Stimulated activated memory B cell treated with anti-CD40 and anti-IgM and Interleukin-4, amounts not matched to agents 10 μg/mL and 1 μg/mL and 100 μg/mL, for 72 hours (primary cell): ENCODE measurements around the gene RTL5.
A peak's percentile ranks its signal among the peaks of the same experiment; 100 is the strongest.

Source experiments
- ATAC-seq: fragments of 150-1000 bp; cut with Tn5 transposase; 2 replicates; pipeline ENCODE4 v1.10.0; 2021
- H3K27ac Mint-ChIP-seq: one replicate; pipeline ENCODE4 v1.8.0; 2022; ENCODE audit warnings: mild to moderate bottlenecking, mixed read lengths
- H3K27me3 Mint-ChIP-seq: one replicate; pipeline ENCODE4 v1.8.0; 2022; ENCODE audit warnings: mixed read lengths
- H3K36me3 Mint-ChIP-seq: one replicate; pipeline ENCODE4 v1.8.0; 2022; ENCODE audit warnings: mixed read lengths
- H3K4me1 Mint-ChIP-seq: one replicate; pipeline ENCODE4 v1.8.0; 2022; ENCODE audit warnings: mixed read lengths
- H3K4me3 Mint-ChIP-seq: one replicate; pipeline ENCODE4 v1.8.0; 2022; ENCODE audit warnings: mild to moderate bottlenecking, moderate library complexity, mixed read lengths
- H3K9me3 Mint-ChIP-seq: one replicate; pipeline ENCODE4 v1.8.0; 2022; ENCODE audit warnings: mixed read lengths

RTL5 gene

DNA sequence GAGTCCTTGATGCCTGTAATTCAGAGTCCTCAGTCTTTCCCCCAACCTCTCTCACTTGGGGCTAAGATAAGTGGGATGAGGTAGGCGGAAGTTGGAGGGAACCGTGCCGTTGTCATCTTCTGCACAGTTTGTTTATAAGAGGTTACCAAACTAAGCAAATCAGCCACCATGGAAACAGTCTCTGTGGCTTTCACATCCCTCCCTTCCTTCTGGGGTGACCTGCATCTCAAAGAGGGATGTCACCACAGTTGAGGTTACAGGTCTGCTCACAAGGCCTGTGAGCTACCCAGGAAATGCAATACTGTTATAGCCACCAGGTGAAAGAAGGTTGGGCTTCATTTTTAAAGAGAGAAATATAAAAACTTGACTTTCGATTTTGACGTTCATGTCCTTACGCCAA is 26.3 kb downstream of the RTL5 start:
- H3K9me3 Mint-ChIP-seq, result no peaks in the 10 kb centered on the region
- H3K27me3 Mint-ChIP-seq, result no peaks in the 10 kb centered on the region
- H3K27ac Mint-ChIP-seq, result no peak overlapping the region
- no peaks in the 10 kb centered on the region for H3K36me3 Mint-ChIP-seq
- no peak overlapping the region for H3K4me3 Mint-ChIP-seq
- H3K4me1 Mint-ChIP-seq, result peaks cover 32% of the 10 kb centered on the region
- ATAC-seq, result peak; percentile 73

DNA sequence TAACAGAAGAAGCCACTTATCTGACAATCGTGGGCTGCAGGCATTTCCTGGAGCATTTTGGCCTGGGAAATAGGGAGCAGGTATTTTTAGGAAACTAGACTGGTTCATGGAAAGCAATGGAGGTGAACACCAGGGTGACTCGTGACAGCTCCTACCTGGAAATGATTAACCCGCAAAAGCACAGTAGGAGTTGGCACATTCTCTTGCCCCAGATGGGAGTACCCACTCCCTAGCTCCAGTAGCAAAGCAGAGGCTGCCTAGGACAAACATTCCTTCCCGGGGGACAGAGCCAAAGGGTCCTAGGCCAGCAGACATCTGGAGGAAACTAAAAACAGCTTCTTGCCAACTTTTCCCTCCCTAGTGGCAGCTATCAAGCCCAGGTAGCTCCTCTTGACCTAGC is 29.0 kb downstream of the RTL5 start:
- Mint-ChIP-seq H3K27ac (no peak overlapping the region), H3K36me3 (no peaks in the 10 kb centered on the region), H3K4me3 (no peak overlapping the region), H3K9me3 (no peaks in the 10 kb centered on the region), H3K4me1 (peaks cover 39% of the 10 kb centered on the region), H3K27me3 (peaks cover 6% of the 10 kb centered on the region)
- no peak for ATAC-seq

DNA sequence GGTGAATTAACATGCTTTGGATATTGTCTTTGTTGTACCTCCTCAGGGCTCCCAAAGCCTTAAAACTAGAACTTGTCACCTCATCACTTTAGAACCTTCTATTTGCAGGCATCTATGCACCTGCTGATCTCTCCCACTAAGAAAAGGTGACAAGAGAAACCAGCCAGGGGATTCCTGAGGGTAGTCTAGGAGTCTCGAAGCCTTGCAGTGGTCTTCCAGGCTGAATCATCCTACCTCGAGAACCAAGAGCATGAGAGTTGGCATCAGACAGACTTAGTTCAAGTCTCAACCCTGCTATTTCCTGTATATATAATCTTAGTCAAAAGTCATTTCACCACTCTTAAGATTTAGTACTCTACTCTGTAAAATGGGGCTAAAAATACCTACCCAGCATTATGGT is 29.6 kb downstream of the RTL5 start:
- H3K27me3 Mint-ChIP-seq, result peaks cover 8% of the 10 kb centered on the region
- H3K36me3 Mint-ChIP-seq, result no peaks in the 10 kb centered on the region
- no peak for ATAC-seq
- H3K9me3 Mint-ChIP-seq, result no peaks in the 10 kb centered on the region
- no peak overlapping the region for H3K4me3 Mint-ChIP-seq
- H3K4me1 Mint-ChIP-seq, result peaks cover 45% of the 10 kb centered on the region
- H3K27ac Mint-ChIP-seq, result no peak overlapping the region

DNA sequence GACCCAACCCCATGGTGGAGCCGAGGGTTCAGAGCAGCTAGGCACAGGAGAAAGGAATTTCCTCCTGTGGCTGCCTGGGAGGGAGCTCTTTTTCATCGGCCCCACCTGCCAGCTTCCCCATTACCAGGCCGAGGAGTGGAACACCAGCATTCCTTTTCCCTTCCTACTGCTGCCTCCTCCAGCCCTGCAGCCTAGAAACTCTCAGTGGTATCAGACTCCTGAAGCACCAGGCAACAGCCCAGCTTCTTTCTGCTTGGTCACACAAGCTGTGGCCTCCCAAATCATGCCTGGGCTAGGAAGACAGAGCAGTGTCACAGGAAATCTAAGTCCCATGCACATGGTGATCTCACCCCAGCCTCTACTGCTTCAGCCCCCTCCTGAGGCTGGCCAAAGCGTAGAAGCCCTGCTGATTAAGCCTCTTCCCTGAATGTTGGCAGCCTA is 30.1 kb downstream of the RTL5 start:
- no peak for ATAC-seq
- Mint-ChIP-seq H3K27ac (peak overlapping the region; percentile 37), H3K27me3 (peaks cover 8% of the 10 kb centered on the region), H3K4me1 (peaks cover 50% of the 10 kb centered on the region), H3K36me3 (no peaks in the 10 kb centered on the region), H3K9me3 (no peaks in the 10 kb centered on the region), H3K4me3 (no peak overlapping the region)

DNA sequence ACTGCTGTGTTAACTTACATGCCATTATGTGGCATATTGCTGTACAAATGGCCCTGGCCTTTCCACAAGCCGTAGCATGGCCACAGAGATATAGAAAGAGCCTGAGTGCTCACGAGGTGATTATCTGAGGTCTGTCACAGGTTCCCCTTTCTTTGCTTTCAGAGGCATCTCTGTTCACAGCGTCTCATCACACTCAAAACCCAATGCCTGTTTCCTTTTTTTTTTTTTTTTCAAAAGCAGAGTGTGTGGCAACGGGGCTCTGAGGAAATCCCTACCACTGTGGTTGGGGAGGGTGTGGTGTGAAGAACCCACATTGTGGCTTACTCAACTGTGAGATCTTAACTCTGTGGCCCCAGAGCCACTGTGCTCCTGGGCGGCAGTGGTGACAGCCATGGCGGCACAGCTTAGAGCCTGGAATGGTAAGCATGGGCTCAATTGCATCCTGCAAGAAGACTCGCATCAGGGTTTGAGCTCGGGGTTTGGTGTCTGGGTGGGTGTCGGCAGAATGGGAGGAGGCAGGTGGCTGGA is 30.8 kb downstream of the RTL5 start:
- Mint-ChIP-seq H3K4me3 (peak overlapping the region; percentile 70), H3K4me1 (peaks cover 50% of the 10 kb centered on the region), H3K27me3 (peaks cover 8% of the 10 kb centered on the region), H3K36me3 (no peaks in the 10 kb centered on the region), H3K9me3 (no peaks in the 10 kb centered on the region), H3K27ac (peak overlapping the region; percentile 37)
- ATAC-seq, result peak; percentile 95

DNA sequence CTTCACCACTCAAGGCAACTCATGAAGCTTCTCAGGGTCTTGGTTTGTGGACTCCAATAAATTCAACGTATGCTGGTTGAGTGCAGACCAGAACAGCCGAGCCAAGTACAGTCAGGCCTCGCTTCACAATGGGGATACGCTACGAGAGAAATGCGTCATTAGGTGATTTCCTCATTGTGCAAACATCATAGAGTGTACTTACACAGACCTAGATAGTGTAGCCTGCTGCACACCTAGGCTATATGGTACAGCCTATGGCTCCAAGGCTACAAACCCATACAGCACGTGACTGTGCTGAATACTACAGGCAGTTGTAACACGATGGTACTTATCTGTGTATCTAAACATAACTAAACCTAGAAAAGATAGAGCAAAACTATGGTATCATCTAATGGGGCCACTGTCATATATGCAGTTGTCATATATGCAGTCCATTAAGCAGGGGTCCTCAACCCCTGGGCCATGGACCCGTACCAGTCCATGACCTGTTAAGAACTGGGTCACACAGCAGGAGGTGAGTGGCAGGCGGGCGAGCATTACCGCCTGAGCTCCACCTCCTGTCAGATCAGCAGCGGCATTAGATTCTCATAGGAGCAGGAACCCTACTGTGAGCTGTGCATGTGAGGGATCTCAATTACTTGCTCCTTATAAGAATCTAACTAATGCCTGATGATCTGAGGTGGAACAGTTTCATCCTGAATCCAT is 31.5 kb downstream of the RTL5 start:
- ATAC-seq, result peak; percentile 64
- H3K27me3 Mint-ChIP-seq, result peaks cover 8% of the 10 kb centered on the region
- no peaks in the 10 kb centered on the region for H3K9me3 Mint-ChIP-seq
- peak overlapping the region; percentile 37 for H3K27ac Mint-ChIP-seq
- H3K4me1 Mint-ChIP-seq, result peaks cover 51% of the 10 kb centered on the region
- H3K36me3 Mint-ChIP-seq, result no peaks in the 10 kb centered on the region
- H3K4me3 Mint-ChIP-seq, result no peak overlapping the region

DNA sequence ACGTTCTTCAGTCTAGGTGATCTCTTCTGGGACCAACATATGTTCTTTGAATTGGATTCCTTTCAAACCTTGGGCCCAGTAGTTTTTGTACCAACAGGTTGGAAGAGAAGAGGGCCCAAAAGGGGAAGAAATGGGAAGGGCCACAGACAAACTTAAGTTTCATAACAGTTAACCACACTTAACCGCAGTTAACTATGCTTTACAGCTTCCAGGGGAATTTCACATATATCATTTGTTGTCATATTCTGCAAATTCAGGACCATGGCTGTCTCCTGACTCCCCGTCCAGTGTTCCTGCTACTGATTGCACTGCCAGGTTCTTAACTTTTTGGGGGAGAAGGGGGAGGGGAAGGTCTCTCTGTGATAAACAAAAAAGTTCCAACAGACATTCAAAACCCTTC is 34.6 kb downstream of the RTL5 start:
- H3K36me3 Mint-ChIP-seq, result no peaks in the 10 kb centered on the region
- ATAC-seq, result no peak
- H3K27me3 Mint-ChIP-seq, result peaks cover 8% of the 10 kb centered on the region
- peak overlapping the region; percentile 30 for H3K27ac Mint-ChIP-seq
- H3K4me3 Mint-ChIP-seq, result no peak overlapping the region
- H3K9me3 Mint-ChIP-seq, result no peaks in the 10 kb centered on the region
- H3K4me1 Mint-ChIP-seq, result peaks cover 47% of the 10 kb centered on the region

DNA sequence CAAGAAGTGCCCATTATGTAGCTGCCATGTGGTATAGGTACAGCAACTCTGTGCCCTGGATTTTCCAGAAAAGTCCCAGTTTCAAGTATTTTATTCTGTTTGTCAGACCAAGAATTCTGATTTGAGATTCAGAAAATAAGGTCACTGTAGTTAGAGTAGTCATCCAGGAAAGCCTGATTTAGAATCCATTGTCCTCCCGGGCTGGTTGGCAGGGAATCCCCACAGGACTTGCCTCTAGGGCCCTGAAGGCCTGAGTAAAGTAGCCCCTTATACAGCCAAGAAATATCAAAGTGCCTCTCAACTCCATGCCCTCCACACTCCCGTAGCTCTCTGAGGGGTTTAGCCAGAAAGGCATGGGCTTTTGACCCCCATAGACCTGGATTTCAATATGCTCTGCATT is 36.3 kb downstream of the RTL5 start:
- no peaks in the 10 kb centered on the region for H3K9me3 Mint-ChIP-seq
- no peak for ATAC-seq
- H3K27me3 Mint-ChIP-seq, result peaks cover 8% of the 10 kb centered on the region
- no peak overlapping the region for H3K4me3 Mint-ChIP-seq
- no peaks in the 10 kb centered on the region for H3K36me3 Mint-ChIP-seq
- no peak overlapping the region for H3K27ac Mint-ChIP-seq
- H3K4me1 Mint-ChIP-seq, result peaks cover 29% of the 10 kb centered on the region

DNA sequence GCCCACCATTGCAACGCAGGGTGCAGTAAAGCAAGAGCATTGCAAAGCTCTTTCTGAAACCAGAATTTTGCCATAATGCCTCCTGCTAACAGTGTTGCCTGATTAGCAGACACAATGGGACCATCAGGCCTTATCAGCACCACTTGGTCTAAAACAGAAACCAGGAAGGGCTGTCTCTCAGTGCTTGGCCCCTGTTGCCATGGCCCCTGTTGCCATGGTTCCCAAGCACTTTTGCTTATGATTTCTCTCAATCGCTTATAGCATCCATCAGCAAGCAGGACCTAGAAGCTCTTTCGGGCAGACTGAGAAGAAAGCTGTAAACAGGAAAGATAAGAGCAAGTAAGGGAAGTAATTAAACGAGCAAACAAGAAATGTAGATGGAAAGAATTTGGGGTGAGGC is 36.8 kb downstream of the RTL5 start:
- Mint-ChIP-seq H3K4me3 (no peak overlapping the region), H3K4me1 (peaks cover 24% of the 10 kb centered on the region), H3K27ac (no peak overlapping the region), H3K27me3 (peaks cover 8% of the 10 kb centered on the region), H3K9me3 (no peaks in the 10 kb centered on the region), H3K36me3 (no peaks in the 10 kb centered on the region)
- ATAC-seq, result peak; percentile 63

DNA sequence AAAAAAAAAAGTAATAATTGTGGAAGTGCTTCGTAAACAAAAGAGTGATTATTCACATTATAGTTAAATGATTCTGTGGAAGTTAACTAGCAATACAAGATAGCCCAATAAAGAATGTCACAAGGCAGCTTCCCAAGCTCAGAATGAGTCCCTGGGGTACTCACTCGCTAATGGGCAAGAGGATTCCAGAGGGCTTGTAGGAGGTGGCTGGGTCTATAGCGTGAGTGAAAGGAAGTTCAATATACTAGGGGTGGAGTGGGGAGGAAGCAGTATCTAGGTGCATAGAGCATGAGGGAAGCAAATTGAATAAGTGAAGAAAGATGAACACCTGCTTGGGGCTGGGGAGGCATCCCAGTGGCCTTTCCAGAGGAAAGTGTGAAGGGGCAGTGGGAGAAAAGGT is 42.5 kb downstream of the RTL5 start:
- ATAC-seq, result no peak

DNA sequence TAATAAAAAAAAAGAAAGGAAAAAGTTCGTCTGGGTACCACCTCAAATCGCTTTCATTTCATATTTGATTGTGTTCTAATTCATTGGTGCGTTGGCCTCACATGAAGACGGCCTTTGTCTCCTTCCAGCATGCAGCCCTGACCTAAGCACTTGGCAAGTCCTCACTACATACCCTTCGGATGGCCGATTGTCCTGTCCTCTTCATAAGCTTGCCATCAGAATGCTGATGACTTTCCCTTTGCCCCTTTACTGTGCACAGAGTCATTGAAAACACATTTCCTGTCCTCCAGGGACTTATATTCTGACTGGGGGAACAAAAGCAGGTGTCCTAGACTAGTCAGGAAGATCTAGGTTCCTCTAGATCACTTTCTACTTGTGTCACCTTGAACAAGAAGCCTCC is 43.0 kb downstream of the RTL5 start:
- no peaks in the 10 kb centered on the region for H3K9me3 Mint-ChIP-seq
- H3K27me3 Mint-ChIP-seq, result peaks cover 8% of the 10 kb centered on the region
- no peak overlapping the region for H3K4me3 Mint-ChIP-seq
- no peaks in the 10 kb centered on the region for H3K36me3 Mint-ChIP-seq
- no peak for ATAC-seq
- H3K27ac Mint-ChIP-seq, result no peak overlapping the region
- H3K4me1 Mint-ChIP-seq, result no peaks in the 10 kb centered on the region

More for the DNA sequence above, 42.5 kb downstream of the RTL5 start:
- H3K4me3 Mint-ChIP-seq, result no peak overlapping the region
- no peak overlapping the region for H3K27ac Mint-ChIP-seq
- H3K4me1 Mint-ChIP-seq, result no peaks in the 10 kb centered on the region
- H3K36me3 Mint-ChIP-seq, result no peaks in the 10 kb centered on the region
- H3K27me3 Mint-ChIP-seq, result peaks cover 8% of the 10 kb centered on the region
- H3K9me3 Mint-ChIP-seq, result no peaks in the 10 kb centered on the region

DNA sequence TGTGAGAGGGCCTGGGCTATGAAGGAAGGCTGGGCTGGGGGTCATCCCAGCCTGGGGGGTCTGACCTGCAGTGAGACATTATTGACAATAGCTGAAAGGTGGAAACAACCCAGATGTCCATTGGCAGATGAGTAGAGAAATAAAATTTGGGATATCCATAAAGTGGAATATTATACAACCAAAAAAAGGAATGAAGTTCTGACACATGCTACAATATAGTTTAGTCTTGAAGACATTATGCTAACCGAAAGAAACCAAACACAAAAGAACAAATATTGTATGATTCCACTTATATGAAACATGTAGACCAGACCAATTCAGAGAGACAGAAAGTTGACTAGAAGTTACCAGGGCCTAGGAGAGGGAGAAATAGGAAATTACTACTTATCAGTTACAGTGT is 44.7 kb downstream of the RTL5 start:
- Mint-ChIP-seq H3K27ac (no peak overlapping the region), H3K36me3 (no peaks in the 10 kb centered on the region), H3K4me1 (no peaks in the 10 kb centered on the region), H3K9me3 (no peaks in the 10 kb centered on the region), H3K4me3 (no peak overlapping the region), H3K27me3 (peaks cover 8% of the 10 kb centered on the region)
- ATAC-seq, result no peak

DNA sequence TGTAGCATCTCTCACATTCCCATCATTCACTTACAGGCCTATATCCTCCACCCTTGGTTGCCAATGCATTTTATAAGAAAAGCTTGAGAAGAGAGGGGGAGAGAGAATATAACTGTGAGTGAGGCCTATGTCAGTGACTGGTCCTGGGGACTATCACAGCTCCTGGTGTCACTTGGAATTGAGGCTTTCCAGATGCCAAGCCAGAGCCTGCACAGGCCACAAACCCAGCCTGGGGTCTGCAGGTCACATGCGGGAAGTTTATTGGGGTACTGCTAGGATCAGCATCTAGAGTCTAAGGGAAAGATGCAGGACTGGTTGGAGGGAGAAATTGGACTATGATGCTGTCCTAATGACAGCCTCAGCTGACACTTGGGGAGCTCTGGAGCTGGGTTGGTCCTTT is 47.6 kb downstream of the RTL5 start:
- no peaks in the 10 kb centered on the region for H3K36me3 Mint-ChIP-seq
- no peak for ATAC-seq
- no peak overlapping the region for H3K27ac Mint-ChIP-seq
- H3K4me3 Mint-ChIP-seq, result no peak overlapping the region
- H3K27me3 Mint-ChIP-seq, result peaks cover 4% of the 10 kb centered on the region
- peaks cover 4% of the 10 kb centered on the region for H3K4me1 Mint-ChIP-seq
- H3K9me3 Mint-ChIP-seq, result no peaks in the 10 kb centered on the region

DNA sequence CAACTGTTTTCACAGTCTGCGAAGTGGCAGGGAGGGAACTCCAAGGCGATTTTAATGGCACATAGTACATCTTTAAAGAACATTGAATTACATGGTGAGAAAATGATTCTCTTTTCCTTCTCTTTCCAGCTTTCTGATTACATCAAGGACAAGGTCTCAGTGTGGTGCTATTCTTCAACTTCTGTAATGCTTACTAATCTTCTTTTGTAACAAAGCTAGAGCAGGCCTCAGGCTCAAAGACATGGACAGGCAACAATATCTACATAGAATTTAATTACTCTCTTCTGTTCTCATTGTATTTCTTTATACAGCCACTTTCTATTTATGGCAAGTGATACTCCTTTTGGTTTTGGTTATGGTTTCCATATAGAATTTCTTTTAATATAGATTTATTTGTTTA is 48.4 kb downstream of the RTL5 start:
- Mint-ChIP-seq H3K4me3 (no peak overlapping the region), H3K9me3 (no peaks in the 10 kb centered on the region), H3K4me1 (peaks cover 4% of the 10 kb centered on the region), H3K27ac (no peak overlapping the region), H3K36me3 (no peaks in the 10 kb centered on the region), H3K27me3 (peaks cover 12% of the 10 kb centered on the region)
- no peak for ATAC-seq

DNA sequence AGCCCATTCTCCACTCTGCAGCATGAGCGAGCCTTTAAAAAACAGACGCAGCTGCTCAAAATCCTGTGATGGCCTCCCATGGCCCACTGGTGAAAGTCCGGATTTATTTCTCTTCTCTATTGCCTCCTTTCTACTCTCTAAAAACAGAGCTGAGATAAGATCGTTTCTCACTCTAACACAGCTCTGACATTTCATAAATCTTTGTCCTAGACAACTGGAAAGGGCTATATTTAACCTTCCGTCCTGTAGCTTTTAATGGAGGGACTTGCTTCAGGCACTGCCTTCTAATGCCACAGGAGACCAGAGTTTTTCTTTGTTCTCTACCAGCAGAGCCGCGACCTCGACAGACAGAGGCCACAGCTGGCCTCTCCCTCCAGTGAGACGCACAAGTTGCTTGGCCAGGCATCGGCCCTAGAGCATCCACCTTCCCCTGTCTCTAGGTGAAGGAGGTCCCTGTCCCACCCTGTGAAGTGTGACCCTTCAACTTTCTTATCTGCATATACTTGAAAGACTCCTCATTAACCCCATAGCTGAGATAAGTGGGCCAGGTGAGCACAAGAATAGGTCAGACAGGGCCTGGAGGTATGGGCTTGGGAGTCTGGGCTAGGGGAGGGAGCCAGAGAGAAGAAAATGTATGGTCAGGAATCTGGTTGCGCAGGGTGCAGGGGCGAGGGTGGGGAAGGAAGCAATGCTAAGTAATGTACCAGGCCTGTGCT is 50.0 kb downstream of the RTL5 start:
- no peaks in the 10 kb centered on the region for H3K36me3 Mint-ChIP-seq
- H3K9me3 Mint-ChIP-seq, result no peaks in the 10 kb centered on the region
- H3K27me3 Mint-ChIP-seq, result peaks cover 13% of the 10 kb centered on the region
- peaks cover 4% of the 10 kb centered on the region for H3K4me1 Mint-ChIP-seq
- no peak overlapping the region for H3K4me3 Mint-ChIP-seq
- H3K27ac Mint-ChIP-seq, result no peak overlapping the region
- no peak for ATAC-seq

DNA sequence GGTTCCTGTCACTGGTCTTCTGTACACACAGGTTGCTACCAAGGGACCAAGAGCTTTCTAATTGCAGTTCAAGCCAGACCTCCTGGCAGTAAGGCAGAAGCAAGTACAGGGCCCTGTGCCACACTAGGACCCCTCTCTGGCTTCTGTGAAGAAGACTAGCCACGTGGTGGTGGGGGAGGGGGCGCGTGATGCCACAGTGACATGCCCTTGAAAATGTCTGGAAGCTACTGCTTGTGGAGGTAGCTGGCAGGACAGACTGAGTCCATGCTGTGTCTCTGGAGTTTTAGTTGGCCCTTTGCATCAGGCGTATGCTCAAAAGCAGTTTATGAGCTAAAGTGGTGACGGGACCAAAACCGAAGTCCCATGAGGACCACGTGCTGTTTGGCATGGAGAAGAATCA is 50.9 kb downstream of the RTL5 start:
- H3K27ac Mint-ChIP-seq, result no peak overlapping the region
- no peak for ATAC-seq
- peaks cover 4% of the 10 kb centered on the region for H3K4me1 Mint-ChIP-seq
- peaks cover 13% of the 10 kb centered on the region for H3K27me3 Mint-ChIP-seq
- H3K36me3 Mint-ChIP-seq, result no peaks in the 10 kb centered on the region
- no peak overlapping the region for H3K4me3 Mint-ChIP-seq
- H3K9me3 Mint-ChIP-seq, result no peaks in the 10 kb centered on the region
